GM21447 (cell line): Measurements from ENCODE around the gene SUSD3.
"Not testable (repeated sequence)": the region's sequence is repeated elsewhere in the genome, so short reads cannot be mapped to it uniquely, and the experiment has no call there.

Experiments used
- ATAC-seq: cut with Tn5 transposase; IDR thresholded peaks from one replicate; pipeline ENCODE4 v1.9.1; 2021; ENCODE audit not compliant: unreplicated experiment

The SUSD3 gene

GRCh38 chr9:93091453-93092081 is 33.1 kb downstream of the SUSD3 start:
- ATAC-seq, result no peak

DNA sequence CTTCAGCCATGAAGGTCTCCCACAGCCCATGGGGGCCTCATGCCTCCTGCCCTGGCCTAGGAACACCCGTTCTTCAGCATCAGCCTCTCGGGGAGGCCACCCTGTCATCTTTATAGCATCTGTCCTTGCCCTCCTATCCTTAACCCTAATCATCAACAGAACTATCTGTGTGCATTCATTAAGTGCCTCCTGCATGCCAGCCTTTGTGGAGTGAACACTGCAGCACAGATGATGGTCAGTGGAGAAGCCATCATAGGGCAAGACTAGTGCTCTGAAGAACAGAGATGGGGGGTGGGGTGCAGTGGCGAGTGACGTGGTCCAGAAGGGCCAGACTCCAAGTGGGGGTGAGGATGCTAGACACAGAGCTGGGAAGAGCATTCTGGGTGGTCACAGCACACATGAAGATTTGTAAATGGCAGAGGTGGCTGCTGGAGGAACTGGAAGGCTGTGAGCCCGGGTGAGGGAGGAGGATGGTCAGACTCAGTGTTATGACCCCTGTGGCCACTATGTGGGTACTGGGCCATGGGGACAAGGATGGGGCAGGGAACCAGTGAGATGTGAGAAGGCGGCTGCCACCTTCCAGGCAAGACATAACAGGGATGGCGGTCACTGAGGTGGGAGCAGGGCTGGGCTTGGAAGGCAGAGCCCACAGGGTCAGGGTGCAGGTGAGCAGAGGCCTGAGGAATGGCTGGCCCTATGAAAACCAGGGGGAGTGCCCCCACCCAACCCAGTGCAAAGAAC is 33.9 kb downstream of the SUSD3 start:
- no peak for ATAC-seq

DNA sequence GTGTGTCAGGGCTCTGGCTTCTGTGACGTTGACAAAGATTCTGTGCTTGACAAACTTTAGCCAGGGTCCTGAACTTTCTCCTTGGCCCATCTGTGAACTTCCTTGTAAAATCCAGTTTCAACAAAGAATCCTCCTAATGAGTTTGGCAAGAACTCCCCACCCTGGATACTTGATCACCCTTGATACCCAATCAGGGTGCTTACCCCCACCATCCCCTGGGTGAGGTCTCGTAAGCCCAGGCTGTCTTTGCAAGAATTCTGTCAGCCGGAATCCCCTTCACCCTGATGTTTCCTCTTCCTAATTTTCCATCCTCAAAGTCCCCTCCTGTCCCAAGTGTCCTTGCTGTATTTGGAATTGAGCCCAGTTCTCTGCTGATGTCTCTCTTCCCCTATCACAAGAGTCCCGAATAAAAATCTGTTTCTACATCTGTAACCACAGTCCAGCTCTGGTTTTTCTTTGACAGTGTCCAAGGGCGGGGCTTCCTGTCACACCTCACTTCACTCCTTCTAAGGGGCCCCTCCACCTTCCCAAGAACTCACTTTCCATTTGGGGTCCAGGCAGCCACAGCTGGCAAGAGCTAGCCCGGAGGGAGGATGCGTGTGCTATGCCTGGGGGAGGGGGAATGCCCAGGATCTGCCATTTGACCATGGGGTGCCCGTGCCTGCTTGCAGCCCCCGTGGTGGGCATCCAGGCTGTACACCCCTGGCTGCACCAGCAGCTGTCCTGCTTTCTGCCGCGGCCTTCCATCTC is 34.8 kb downstream of the SUSD3 start:
- no peak for ATAC-seq

DNA sequence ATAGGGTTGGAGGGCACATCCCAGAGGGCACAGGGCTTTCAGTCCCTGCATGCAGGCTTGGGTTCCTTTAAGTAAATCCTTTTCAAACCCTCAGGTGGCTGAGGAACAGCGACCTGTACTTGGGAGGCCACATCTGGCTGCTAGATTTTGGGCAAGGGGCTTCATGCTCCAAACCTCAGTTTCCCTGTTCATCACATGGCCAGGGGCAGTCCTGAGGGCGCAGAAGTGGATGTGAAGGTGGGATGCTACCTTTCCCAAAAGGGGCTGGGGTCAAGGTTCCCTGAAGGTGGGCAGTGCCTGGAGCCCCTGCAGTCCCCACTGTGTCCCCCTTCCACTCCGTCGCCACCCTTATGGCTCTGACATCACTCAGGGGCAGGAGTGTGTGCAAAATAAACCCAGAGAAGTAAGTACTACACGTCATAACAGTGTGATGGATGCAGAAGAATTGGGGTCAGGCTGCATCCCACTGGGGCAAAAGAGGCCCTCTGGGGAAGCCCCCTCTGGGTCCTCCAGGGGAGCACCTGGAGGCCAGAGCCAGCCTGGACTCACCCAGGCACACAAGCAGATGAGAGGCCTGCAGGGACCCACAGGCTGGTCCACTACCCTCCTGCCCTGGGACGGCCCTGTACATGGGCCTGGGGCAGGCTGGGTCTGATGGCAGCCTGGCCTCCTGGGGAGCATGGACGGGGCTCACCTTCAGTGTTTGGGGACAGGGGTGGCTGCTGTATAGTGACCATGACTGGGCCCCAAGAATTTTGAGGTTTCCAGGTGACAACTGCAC is 35.6 kb downstream of the SUSD3 start:
- no peak for ATAC-seq

DNA sequence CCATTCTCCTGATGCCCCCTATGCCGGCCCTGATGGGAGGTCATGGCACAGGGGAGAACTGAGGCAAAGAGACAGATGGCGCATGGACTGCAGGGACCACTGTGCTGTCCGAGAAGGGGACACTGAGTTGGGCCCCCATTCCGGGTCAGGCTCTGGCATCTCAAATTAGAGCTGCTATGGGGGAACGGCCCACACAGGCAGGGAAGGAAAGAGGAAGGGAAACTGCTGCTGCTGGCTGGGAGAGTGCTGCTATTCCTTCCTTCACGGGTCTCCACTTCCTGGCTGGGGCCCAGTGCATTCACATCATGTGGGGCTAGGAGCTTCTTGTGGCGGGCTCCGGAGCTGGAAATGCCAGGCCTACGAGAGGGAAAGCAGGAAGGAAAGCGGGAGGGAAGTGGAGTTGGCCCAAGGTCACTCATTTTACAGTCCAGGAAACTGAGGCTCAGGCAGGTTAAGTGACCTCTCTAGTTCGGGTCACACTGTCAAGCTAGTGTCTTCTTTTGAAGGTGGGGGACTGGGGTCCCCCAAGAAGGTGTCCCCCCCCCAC is 36.2 kb downstream of the SUSD3 start:
- peak; percentile 22 for ATAC-seq

- ATAC-seq, result peak; percentile 46
Measured at GRCh38 chr9:93095205-93096130, 37.0 kb downstream of the SUSD3 start.

- peak; percentile 35 for ATAC-seq
Measured at GRCh38 chr9:93096131-93096802, 37.8 kb downstream of the SUSD3 start, which contains the start of gene CARD19. CARD19 (plus strand) TSS chr9:93096217; CDS start chr9:93096346, 129 bp downstream.

DNA sequence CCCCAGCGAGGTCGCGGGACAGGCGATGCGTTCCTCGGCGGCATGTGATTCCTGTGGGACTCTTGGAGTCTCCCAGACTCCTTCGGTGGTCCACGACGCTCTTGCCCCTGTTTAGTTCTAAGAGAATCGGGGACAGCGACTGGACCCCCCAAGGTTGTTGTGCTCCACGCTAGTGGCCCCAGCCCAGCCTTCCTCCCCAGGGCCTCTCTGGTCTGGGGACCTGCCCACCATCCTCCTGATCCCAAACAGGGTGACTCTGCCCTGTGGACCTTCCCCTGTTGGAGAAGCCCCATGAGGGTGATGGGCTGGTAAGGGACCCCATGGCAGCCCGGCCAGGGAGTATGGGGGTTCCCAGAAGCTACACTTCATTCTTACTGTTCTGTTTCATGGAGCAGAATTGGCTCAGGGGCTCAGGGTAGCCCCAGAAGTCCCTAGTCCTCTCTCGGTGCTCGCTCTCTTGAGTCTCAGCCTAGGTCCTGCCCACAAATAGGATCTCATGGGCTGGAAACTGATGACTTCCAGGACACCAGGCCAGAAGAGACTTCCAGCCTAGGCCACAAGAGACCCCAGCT is 38.4 kb downstream of the SUSD3 start:
- no peak for ATAC-seq

DNA sequence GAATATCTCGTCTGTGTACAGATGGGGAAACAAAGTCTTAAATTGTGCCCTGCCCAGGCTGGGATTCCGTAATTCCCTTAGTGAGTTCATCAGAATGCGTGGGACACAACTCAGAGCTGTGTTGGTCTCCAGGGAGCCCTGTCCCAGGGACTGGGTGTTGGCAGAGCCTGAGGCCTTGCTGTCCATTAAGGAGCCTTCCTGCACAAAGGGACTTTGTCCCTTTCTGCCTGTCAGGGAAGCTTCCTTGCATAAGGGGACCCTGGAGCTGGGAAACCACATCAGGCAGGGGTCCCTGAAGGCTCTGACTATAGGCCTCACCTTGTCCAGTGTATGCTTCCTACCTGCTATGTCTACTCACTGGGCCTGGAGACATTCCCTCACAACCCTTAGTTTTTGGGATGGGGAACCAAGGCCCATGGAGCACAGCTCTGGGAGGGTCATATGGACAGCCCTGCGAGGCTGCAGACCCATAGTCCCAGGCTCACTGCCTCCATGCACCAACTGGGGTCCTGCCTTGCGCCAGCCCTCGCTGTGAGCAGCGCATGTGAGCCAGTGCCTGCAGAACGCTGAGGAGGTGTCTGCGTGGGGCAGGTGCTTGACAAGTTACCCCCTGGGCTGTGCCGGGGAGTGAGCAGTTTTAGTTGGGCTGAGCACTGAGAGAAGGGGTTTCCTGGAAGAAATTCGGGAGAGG is 39.2 kb downstream of the SUSD3 start:
- ATAC-seq, result no peak

DNA sequence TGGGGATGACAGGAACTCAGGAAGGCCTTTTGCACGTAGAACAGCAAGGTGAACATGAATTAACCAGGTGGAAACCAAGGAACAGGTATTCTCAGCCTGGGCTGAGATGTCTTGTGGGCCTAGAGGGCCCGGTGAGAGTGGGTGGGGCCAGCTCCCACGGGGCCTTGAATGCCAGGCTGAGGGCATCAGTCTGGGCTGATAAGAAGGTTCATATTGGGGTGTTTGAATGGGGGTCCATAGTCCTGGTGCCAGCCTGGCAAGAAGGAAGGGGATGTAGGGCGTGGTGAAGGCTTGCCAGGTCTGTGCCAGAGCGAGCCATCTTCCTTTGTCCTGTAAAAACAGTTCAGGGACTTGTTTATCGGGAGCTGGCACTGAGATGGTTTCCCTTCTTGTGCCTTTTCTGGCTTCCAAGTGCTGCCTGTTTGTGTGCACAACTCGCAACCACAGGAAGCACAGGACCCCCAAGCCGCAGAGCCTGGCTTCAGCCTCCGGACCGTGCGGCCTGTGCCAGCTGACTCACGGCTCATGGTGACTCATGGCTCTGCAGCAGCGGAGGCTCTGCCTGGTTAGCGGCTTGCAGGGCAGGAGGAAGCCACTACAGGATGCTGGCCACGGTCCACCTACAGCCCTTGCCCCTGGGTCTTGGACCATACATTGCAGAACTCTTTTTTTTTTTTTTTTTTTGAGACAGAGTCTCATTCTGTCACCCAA is 39.9 kb downstream of the SUSD3 start:
- ATAC-seq, result no peak

- ATAC-seq, result no peak
Measured at GRCh38 chr9:93099551-93100275, 41.2 kb downstream of the SUSD3 start.

- no peak for ATAC-seq
Measured at GRCh38 chr9:93100276-93100636, 41.8 kb downstream of the SUSD3 start.

- not testable (repeated sequence) for ATAC-seq
Measured at GRCh38 chr9:93101086-93101485, 42.6 kb downstream of the SUSD3 start.

DNA sequence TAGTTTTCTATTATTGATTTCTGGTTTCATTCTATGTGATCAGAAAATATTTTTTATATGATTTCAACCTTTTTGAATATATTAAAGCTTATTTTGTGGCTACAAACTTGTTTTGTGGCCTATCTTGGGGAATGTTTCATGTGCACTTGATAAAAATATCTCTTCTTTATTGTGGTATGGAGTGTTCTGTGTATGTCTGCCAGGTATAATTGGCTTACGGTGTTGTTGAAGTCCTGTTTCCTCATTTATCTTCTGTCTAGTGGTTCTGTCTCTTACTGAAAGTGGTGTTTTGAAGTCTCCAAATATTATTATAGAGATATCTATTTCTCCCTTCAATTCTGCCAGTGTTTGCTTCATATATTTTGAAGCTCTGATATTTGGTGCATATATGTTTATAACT is 47.1 kb downstream of the SUSD3 start:
- ATAC-seq, result no peak

- ATAC-seq, result no peak
Measured at GRCh38 chr9:93107151-93107824, 48.8 kb downstream of the SUSD3 start.

DNA sequence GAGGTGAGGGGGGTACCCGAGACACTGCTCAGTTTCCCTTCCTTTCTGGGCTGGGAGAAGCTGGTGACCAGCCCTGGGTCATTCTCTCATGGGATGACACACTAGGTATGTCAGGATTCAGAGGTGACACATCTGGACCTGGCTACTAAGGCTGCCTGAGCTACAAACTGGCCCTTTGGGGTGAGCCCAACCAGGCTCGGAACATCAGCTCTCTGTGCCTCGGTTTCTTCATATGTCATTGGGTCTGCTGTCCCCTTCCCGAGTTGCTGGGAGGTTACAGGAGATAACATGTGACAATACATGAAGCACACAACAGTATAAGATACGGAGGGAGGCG is 49.3 kb downstream of the SUSD3 start:
- no peak for ATAC-seq
